Measurements from ENCODE around the gene ARHGAP23.
A peak's percentile ranks its signal among the peaks of the same experiment; 100 is the strongest.
"Not testable (repeated sequence)": the region's sequence is repeated elsewhere in the genome, so short reads cannot be mapped to it uniquely, and the experiment has no call there.

ARHGAP23 gene

GRCh38 chr17:38491346-38492066 is 63.2 kb downstream of the ARHGAP23 start:
- not testable (repeated sequence) for DNase-seq

DNA sequence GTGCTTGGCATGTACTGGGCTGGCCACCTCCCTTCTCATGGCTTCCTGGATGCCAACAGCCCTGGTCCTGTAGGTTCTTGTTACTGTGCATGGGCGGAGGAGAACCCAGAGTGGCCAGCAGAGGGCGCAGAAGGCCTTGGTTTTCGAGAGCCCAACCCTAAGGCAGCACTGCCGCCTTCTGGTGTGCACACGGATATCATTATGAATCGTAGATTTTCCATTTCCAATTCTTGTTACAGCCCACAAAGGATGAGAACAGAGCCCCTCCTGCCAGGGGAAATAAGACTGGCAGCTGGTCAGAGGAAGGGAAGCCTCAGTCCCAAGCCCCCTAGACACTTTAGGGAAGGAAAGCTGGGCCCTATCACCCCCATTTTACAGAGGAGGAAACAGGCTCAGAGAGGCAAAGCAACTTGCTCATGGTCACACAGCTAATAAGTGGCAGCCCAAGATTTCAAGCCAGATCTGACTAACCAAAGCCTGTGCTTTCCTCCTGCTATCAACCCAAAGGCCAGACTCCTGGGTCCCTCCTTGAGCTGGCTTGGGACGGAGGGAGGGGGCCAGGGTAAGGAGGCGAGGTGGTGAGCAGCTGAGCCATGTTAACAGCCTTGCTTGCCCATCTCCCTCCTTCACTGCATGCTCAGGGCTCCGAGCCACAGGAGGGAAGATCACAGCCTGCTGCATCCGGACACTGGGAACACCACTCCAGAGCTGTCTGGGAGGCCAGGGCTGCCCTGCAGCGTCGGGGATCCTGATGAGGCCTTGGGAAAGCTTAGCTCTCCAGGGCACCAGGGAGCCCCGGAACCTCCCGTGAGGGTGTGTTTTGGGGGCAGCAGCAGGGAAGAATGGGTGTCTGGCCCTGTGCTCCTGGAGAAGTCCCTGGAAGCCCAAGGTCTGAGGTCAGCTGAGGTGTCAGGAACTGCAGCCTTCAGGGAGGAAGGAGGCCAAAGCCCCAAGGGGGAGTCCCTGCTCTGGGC is 64.1 kb downstream of the ARHGAP23 start:
- DNase-seq, result peak; percentile 79

GRCh38 chr17:38494152-38494551 is 65.9 kb downstream of the ARHGAP23 start:
- not testable (repeated sequence) for DNase-seq

DNA sequence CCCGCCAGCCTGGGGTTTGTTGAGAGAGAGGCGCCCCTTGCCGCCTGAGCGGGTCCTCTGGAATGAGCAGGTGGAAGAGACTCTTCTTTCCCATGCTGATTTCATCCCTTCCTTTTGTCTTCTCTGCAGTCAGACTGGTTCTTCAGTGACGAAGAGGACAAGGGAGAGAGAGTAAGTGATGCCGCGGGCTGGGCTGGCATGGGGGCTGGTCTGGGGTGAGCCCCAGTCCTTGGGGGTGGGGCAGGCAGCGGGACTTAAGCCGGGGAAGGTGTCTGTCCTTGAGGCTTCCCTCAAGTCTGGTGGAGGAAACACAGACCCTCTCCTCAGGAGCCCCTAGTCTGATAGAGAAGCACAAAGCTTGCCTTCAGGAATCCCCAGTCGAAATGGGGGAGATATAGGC is 69.4 kb downstream of the ARHGAP23 start:
- not testable (repeated sequence) for DNase-seq

GRCh38 chr17:38498353-38498752 is 70.1 kb downstream of the ARHGAP23 start:
- no peak for DNase-seq

GRCh38 chr17:38499230-38499629 is 71.0 kb downstream of the ARHGAP23 start:
- not testable (repeated sequence) for DNase-seq

DNA sequence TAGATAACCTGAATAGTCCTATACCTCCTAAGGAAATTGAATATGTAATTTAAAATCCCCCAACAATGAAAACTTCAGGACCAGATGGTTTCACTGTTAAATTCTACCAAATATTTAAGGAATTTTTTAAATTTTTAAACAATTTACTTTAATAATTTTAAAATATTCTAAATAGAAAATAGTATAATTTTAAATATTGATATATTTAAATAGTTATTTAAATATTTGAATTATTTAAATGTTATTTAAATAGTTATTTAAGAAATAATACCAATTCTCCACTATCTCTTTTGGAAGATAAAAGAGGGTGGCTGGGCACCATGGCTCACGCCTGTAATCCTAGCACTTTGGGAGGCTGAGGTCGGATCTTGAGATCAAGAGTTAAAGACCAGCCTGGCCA is 73.5 kb downstream of the ARHGAP23 start:
- DNase-seq, result not testable (repeated sequence)

- not testable (repeated sequence) for DNase-seq
Measured at GRCh38 chr17:38503286-38503913, 75.1 kb downstream of the ARHGAP23 start.

DNA sequence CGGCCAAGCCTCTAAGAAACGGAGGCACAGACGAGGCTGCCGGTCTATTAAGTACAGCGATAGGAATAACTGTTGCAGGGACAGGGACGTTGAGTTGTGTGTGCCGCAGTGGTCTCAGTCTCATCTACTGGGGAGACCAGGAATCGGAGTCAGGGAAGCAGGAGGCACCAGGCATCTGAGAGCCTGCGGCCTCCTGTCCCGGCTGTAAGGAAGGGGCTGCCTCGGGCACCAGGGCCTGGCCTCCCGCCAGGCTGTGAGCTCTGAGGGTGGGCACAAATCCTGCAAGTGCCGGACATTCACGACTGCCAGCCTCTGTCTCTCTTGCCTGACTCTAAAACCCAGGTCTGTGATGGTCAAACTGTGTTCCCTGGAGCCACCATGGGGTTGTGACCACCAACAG is 76.0 kb downstream of the ARHGAP23 start:
- no peak for DNase-seq

GRCh38 chr17:38507436-38507835 is 79.2 kb downstream of the ARHGAP23 start:
- no peak for DNase-seq

- no peak for DNase-seq
Measured at GRCh38 chr17:38507921-38508569, 79.8 kb downstream of the ARHGAP23 start.

DNA sequence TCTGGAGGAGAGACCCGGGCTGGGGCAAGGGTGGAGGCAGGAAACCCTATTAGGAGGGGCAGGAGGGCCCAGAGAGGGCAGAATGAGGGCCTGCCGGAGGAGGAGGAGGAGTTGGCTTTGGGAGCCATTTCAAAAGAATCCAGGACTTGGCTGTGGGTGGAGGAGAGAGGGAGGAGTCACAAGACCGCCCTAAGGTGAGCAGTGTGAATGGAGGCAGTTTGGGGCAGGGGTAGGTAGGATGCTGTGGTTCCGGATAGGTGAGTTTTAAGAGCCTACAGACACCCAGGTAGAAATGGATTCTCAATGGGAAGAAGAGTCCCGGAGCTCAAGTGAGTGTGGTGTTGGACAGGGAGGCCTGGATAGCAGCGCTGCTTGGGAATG is 80.3 kb downstream of the ARHGAP23 start:
- no peak for DNase-seq

GRCh38 chr17:38508954-38509771 is 80.9 kb downstream of the ARHGAP23 start:
- DNase-seq, result peak; percentile 41

- no peak for DNase-seq
Measured at GRCh38 chr17:38509772-38510420, 81.6 kb downstream of the ARHGAP23 start.

- DNase-seq, result no peak
Measured at GRCh38 chr17:38510421-38511149, 82.3 kb downstream of the ARHGAP23 start.

GRCh38 chr17:38511150-38512108 is 83.2 kb downstream of the ARHGAP23 start:
- DNase-seq, result no peak

- no peak for DNase-seq
Measured at GRCh38 chr17:38512473-38513058, 84.3 kb downstream of the ARHGAP23 start.

- not testable (repeated sequence) for DNase-seq
Measured at GRCh38 chr17:38526526-38526925, 98.3 kb downstream of the ARHGAP23 start.

DNA sequence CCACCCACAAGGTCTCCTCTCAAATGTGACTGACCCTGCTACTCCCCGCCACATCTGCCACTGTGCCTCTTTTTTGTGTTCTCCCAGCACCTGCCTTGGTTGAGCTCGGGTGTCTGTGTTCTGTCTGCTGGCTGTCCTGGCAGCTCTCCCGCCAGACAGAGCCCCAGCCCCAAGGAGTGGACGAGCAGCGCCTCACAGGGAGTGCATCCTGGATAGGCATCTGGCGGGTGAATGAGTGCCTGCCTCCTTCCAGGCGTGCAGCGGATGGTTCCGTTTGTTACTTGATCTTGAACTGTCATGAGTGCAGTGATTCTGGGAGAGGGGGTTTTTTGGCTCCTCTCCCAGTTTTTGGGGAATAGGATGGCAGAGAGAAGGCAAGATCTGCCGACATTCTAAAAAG is 99.9 kb downstream of the ARHGAP23 start:
- peak; percentile 80 for DNase-seq
